Right lobe of liver (tissue), 4 donors: ENCODE measurements around the gene TBXA2R.

Experiments
- CTCF ChIP-seq, 4 donors: fragments of 200-600 bp in 3 of 4; fragments of 450-650 bp in 1 of 4; IDR thresholded peaks; one replicate each; pipeline versions ENCODE4 v1.5.1 to v1.8.0; 2016 to 2022; ENCODE audit warnings: antibody characterized with exemption in 4 of 4, mild to moderate bottlenecking in 2 of 4
- POLR2A ChIP-seq: fragments of 450-650 bp; IDR thresholded peaks from one replicate; pipeline ENCODE4 v1.6.1; 2017; ENCODE audit warnings: antibody characterized with exemption, mild to moderate bottlenecking
- donor health status: DM: no; HTN: no; CAD: no.
- donor health status: DM: no; HTN: no; CAD: no.
- donor health status: DM: no; HTN: yes; CAD: no.

GRCh38 chr19:3652422-3652821 lies 45.7 kb upstream of the TBXA2R start:
- TF ChIP-seq CTCF (IDR thresholded peaks at IDR 0.05) (no peak), POLR2A (no peak)
